Stimulated activated memory B cell treated with anti-CD40 and anti-IgM and Interleukin-4, amounts not matched to agents 10 μg/mL and 1 μg/mL and 100 μg/mL, for 72 hours (primary cell): ENCODE measurements around the gene ZC3H12A.
A peak's percentile ranks its signal among the peaks of the same experiment; 100 is the strongest.

Experiments used
- ATAC-seq: fragments of 150-1000 bp; cut with Tn5 transposase; 2 replicates; pipeline ENCODE4 v1.10.0; 2021
- H3K27ac Mint-ChIP-seq: one replicate; pipeline ENCODE4 v1.8.0; 2022; ENCODE audit warnings: mild to moderate bottlenecking, mixed read lengths
- H3K27me3 Mint-ChIP-seq: one replicate; pipeline ENCODE4 v1.8.0; 2022; ENCODE audit warnings: mixed read lengths
- H3K36me3 Mint-ChIP-seq: one replicate; pipeline ENCODE4 v1.8.0; 2022; ENCODE audit warnings: mixed read lengths
- H3K4me1 Mint-ChIP-seq: one replicate; pipeline ENCODE4 v1.8.0; 2022; ENCODE audit warnings: mixed read lengths
- H3K4me3 Mint-ChIP-seq: one replicate; pipeline ENCODE4 v1.8.0; 2022; ENCODE audit warnings: mild to moderate bottlenecking, moderate library complexity, mixed read lengths
- H3K9me3 Mint-ChIP-seq: one replicate; pipeline ENCODE4 v1.8.0; 2022; ENCODE audit warnings: mixed read lengths

The ZC3H12A gene

GRCh38 chr1:37446874-37447273 is 27.5 kb upstream of the ZC3H12A start:
- Mint-ChIP-seq H3K36me3 (peaks cover 4% of the 10 kb centered on the region), H3K9me3 (no peaks in the 10 kb centered on the region), H3K27ac (peak overlapping the region; percentile 5), H3K4me3 (no peak overlapping the region), H3K4me1 (peaks cover 18% of the 10 kb centered on the region), H3K27me3 (peaks cover 36% of the 10 kb centered on the region)
- no peak for ATAC-seq

- H3K4me3 Mint-ChIP-seq = no peak overlapping the region
- H3K27ac Mint-ChIP-seq = no peak overlapping the region
- no peaks in the 10 kb centered on the region for H3K9me3 Mint-ChIP-seq
- peaks cover 23% of the 10 kb centered on the region for H3K27me3 Mint-ChIP-seq
- peaks cover 4% of the 10 kb centered on the region for H3K36me3 Mint-ChIP-seq
- H3K4me1 Mint-ChIP-seq = peaks cover 18% of the 10 kb centered on the region
- no peak for ATAC-seq
These were observed 26.2 kb upstream of the ZC3H12A start for GRCh38 chr1:37448185-37448584.

DNA sequence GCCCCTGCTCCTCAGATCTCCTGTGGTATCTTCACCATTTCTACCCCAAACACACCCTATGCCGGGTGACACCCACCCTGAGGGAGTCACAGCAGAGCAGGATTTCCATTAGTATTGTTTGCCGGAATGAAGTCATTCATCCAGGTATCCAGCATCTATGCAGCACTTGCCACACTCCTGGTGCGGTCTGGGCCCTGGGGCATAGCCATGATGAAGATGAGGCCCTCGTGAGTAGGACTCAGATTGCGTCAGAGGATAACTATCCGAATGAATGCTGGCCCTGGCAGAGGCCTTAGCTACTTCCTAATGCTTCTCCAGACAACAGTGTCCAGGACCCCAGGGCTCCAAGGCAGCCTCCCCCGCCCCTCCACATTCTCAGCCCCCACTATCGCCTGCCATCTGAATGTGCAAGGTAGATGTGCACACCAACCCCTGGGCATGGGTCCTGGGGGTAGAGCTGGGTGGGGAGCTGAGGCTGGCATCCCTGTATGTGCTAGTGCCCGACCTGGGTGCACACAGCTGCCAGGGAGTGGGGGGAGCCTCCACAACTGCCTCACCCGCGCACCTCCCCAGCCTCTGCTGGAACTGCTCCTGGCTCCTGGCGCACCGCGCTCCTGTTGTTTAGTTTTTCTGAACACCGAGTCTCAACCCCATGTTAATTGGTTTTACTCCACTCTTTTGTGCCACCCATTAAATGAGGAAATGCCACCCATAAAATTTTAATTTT is 25.5 kb upstream of the ZC3H12A start:
- peak; percentile 24 for ATAC-seq
- peaks cover 18% of the 10 kb centered on the region for H3K4me1 Mint-ChIP-seq
- H3K36me3 Mint-ChIP-seq = peaks cover 4% of the 10 kb centered on the region
- H3K27ac Mint-ChIP-seq = no peak overlapping the region
- no peaks in the 10 kb centered on the region for H3K9me3 Mint-ChIP-seq
- peaks cover 21% of the 10 kb centered on the region for H3K27me3 Mint-ChIP-seq
- H3K4me3 Mint-ChIP-seq = no peak overlapping the region

GRCh38 chr1:37449936-37450335 is 24.4 kb upstream of the ZC3H12A start:
- Mint-ChIP-seq H3K9me3 (no peaks in the 10 kb centered on the region), H3K36me3 (peaks cover 4% of the 10 kb centered on the region), H3K4me1 (peaks cover 23% of the 10 kb centered on the region), H3K4me3 (no peak overlapping the region), H3K27me3 (peaks cover 21% of the 10 kb centered on the region), H3K27ac (peak overlapping the region; percentile 53)
- ATAC-seq = peak; percentile 56

DNA sequence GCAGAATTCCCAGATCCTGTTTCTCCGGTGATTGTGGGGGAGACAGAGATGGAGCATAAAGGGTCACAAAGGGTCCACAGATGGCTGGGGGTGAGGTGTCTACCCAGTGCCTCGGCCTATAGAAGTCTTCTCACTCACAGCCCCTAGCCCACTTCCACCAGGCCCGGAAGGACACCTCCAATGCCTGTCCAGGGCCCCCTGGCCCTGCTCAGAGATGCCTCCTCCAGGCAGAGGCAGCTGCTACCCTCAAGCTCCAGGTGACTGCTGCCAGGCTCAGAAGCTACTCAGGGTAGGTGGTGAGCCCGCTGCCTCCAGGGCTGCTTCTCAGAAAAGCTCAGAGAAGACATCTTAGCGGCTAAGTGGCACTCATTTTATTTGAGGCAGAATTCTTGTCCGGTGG is 22.0 kb upstream of the ZC3H12A start:
- Mint-ChIP-seq H3K27ac (no peak overlapping the region), H3K36me3 (no peaks in the 10 kb centered on the region), H3K4me3 (no peak overlapping the region), H3K4me1 (peaks cover 19% of the 10 kb centered on the region), H3K27me3 (peaks cover 8% of the 10 kb centered on the region), H3K9me3 (no peaks in the 10 kb centered on the region)
- ATAC-seq = no peak

DNA sequence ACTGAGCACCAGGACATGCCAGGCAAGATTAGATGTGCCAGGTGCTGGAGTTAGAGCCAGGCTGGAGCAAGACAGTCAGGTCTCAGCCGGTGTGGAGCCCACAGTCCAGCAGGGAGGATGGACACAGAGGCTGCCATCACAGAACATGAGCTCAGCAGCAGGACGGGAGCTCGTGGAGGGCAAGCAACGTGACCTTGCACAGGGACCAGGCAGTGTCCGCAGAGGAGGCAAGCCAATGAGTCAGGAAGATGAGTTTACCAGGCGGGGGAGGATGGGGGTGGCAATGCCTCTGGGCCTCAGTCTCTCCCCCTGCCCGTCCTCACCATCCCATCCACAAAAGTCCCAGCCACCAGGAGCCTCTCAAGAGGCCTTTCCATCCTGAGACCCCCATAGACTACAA is 20.7 kb upstream of the ZC3H12A start:
- Mint-ChIP-seq H3K27me3 (peaks cover 3% of the 10 kb centered on the region), H3K4me1 (peaks cover 19% of the 10 kb centered on the region), H3K4me3 (no peak overlapping the region), H3K36me3 (no peaks in the 10 kb centered on the region), H3K9me3 (no peaks in the 10 kb centered on the region), H3K27ac (no peak overlapping the region)
- ATAC-seq = no peak

DNA sequence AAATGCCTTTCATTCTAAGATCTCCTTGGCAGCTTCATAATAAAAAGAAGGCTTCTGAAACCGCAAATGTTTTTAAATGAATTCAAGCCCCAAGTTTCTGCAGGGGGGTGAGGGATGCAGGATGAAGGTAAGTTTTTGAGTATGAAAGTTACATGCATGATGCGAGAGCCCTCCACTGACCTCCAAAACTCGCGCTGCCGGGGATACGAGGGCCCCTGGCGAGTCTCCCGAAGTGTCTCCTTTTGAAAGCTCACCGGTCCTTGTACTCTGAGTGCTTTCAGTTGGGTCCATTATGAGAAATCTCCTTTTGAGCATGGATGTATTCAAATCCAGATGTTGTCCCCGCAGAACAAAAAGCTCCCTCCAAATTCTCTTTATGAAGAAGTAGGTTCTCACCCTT is 18.9 kb upstream of the ZC3H12A start:
- no peak for ATAC-seq
- Mint-ChIP-seq H3K27me3 (no peaks in the 10 kb centered on the region), H3K27ac (peak overlapping the region; percentile 71), H3K36me3 (no peaks in the 10 kb centered on the region), H3K9me3 (no peaks in the 10 kb centered on the region), H3K4me1 (peaks cover 10% of the 10 kb centered on the region), H3K4me3 (no peak overlapping the region)

- no peaks in the 10 kb centered on the region for H3K9me3 Mint-ChIP-seq
- H3K4me3 Mint-ChIP-seq = no peak overlapping the region
- H3K4me1 Mint-ChIP-seq = peaks cover 8% of the 10 kb centered on the region
- no peaks in the 10 kb centered on the region for H3K27me3 Mint-ChIP-seq
- H3K27ac Mint-ChIP-seq = no peak overlapping the region
- no peak for ATAC-seq
- H3K36me3 Mint-ChIP-seq = no peaks in the 10 kb centered on the region
These were observed 17.8 kb upstream of the ZC3H12A start for GRCh38 chr1:37456614-37457013.

- H3K4me3 Mint-ChIP-seq = no peak overlapping the region
- no peak overlapping the region for H3K27ac Mint-ChIP-seq
- ATAC-seq = no peak
- no peaks in the 10 kb centered on the region for H3K27me3 Mint-ChIP-seq
- peaks cover 8% of the 10 kb centered on the region for H3K4me1 Mint-ChIP-seq
- H3K36me3 Mint-ChIP-seq = no peaks in the 10 kb centered on the region
- H3K9me3 Mint-ChIP-seq = no peaks in the 10 kb centered on the region
These were observed 15.8 kb upstream of the ZC3H12A start for GRCh38 chr1:37458551-37458950.

DNA sequence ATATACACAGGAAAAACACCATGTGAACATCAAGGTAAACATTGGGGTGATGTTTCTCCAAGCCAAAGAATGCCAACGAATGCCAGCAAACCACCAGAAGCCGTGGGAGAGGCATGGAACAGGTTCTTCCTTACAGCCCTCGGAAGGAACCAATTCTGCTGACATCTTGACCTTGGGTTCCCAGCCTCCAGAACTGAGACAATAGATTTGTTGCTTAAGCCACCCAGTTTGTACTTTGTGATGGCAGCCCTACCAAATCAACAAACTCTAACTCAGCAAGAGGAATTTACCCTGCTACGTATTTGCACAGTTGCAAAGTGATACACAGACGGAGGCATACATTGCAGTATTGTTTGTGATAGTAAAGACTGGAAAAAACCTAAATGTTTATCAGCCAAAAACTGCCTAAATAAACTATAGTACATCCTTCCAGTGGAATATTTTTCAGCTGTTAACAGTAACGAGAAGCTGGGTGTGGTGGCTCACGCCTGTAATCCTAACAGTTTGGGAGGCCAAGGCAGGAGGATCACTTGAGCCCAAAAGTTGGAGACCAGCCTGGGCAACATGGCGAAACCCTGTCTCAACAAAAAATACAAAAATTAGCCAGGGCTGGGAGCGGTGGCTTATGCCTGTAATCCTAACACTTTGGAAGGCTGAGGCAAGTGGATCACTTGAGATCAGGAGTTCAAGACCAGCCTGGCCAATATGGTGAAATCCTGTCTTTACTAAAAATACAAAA is 12.5 kb upstream of the ZC3H12A start:
- H3K36me3 Mint-ChIP-seq = no peaks in the 10 kb centered on the region
- H3K4me1 Mint-ChIP-seq = no peaks in the 10 kb centered on the region
- no peak overlapping the region for H3K4me3 Mint-ChIP-seq
- no peaks in the 10 kb centered on the region for H3K27me3 Mint-ChIP-seq
- no peak overlapping the region for H3K27ac Mint-ChIP-seq
- no peaks in the 10 kb centered on the region for H3K9me3 Mint-ChIP-seq
- ATAC-seq = no peak

DNA sequence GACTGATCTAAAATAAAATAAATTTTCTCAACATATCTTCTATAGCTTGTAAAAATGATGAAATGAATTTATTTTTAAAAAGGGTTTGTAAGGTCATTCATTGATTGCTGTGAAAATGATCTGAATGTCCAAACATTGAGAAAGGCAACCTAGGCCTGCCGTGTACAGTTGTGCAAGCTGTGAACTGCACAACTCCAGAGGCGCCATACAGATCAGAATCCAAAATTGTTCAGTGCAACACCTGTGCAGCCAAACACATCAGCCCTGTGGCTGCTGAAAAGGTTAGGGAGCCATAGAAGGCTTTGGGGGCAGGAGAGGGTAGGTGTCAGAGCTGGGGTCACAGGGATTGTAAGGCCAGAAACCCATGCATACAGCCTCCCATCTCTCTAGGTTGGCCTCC is 9.9 kb upstream of the ZC3H12A start:
- Mint-ChIP-seq H3K4me3 (no peak overlapping the region), H3K27ac (no peak overlapping the region), H3K36me3 (no peaks in the 10 kb centered on the region), H3K27me3 (no peaks in the 10 kb centered on the region), H3K4me1 (peaks cover 3% of the 10 kb centered on the region), H3K9me3 (no peaks in the 10 kb centered on the region)
- no peak for ATAC-seq

- no peak for ATAC-seq
- Mint-ChIP-seq H3K9me3 (no peaks in the 10 kb centered on the region), H3K27ac (no peak overlapping the region), H3K4me1 (peaks cover 7% of the 10 kb centered on the region), H3K4me3 (no peak overlapping the region), H3K27me3 (no peaks in the 10 kb centered on the region), H3K36me3 (no peaks in the 10 kb centered on the region)
These were observed 8.5 kb upstream of the ZC3H12A start for GRCh38 chr1:37465593-37466517.

DNA sequence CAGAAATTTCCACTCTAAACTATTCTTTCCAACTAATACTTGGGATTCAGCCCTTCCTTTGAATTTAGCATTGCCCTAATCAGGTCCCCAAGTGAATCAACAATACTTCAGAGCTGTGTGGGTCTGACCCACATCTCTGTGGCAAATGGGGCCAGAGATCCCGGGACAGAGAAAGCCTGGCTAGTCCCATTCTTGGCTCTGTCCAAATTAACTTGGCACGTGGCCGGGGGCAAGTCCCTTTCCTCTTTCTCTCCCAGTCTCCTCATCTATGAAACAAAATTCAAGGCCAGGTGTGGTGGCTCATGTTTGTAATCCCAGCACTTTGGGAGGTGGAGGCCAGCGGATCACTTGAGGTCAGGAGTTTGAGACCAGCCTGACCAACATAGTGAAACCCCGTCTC is 6.3 kb upstream of the ZC3H12A start:
- no peak for ATAC-seq
- no peaks in the 10 kb centered on the region for H3K9me3 Mint-ChIP-seq
- H3K4me3 Mint-ChIP-seq = no peak overlapping the region
- H3K27ac Mint-ChIP-seq = no peak overlapping the region
- no peaks in the 10 kb centered on the region for H3K36me3 Mint-ChIP-seq
- H3K27me3 Mint-ChIP-seq = no peaks in the 10 kb centered on the region
- peaks cover 19% of the 10 kb centered on the region for H3K4me1 Mint-ChIP-seq

GRCh38 chr1:37469386-37469785 is 5.0 kb upstream of the ZC3H12A start:
- no peak for ATAC-seq
- Mint-ChIP-seq H3K4me3 (no peak overlapping the region), H3K27ac (no peak overlapping the region), H3K36me3 (no peaks in the 10 kb centered on the region), H3K4me1 (peaks cover 29% of the 10 kb centered on the region), H3K9me3 (no peaks in the 10 kb centered on the region), H3K27me3 (no peaks in the 10 kb centered on the region)
